ENCODE measurements around the gene MTR.

Gene MTR

GRCh38 chr1:236835491-236835890, 40.4 kb downstream of the MTR start:
- H3K27me3 ChIP-seq (replicated peaks; ENCODE audit: insufficient read depth, low read length), result no peaks in the 10 kb centered on the region
- no peak for DNase-seq
- H3K27ac ChIP-seq (ENCODE audit: low read length), result no peak overlapping the region
- no peaks in the 10 kb centered on the region for H3F3A ChIP-seq (ENCODE audit: insufficient read depth, low read length)
- H3K36me3 ChIP-seq (replicated peaks; ENCODE audit: insufficient read depth, low read length), result peaks cover 14% of the 10 kb centered on the region; the same call in 1 of the 2 replicates
- no peaks in the 10 kb centered on the region for H3K9me2 ChIP-seq (replicated peaks; ENCODE audit: insufficient read depth, low read length)
- TF ChIP-seq EZH2phosphoT487 (IDR thresholded peaks at IDR 0.05; ENCODE audit: low read length) (no peak), CTCF (IDR thresholded peaks at IDR 0.05; ENCODE audit: low read length) (no peak), EZH2 (optimal IDR thresholded peaks at IDR 0.05; ENCODE audit: low read depth, low read length) (no peak)
- no peak overlapping the region for H3K4me3 ChIP-seq (ENCODE audit: low read length)
- no peaks in the 10 kb centered on the region for H3K4me1 ChIP-seq (ENCODE audit: low read length)
- no peak overlapping the region for H3K9ac ChIP-seq (ENCODE audit: low read length)
- no peak overlapping the region for H2AFZ ChIP-seq (ENCODE audit: low read length)
- no peaks in the 10 kb centered on the region for H4K20me1 ChIP-seq (ENCODE audit: insufficient read depth, low read length)
- H3K9me3 ChIP-seq (replicated peaks; ENCODE audit: insufficient read depth, low read length), result no peaks in the 10 kb centered on the region
- H3K79me2 ChIP-seq (ENCODE audit: low read length), result no peaks in the 10 kb centered on the region
- no peak overlapping the region for H3K4me2 ChIP-seq (ENCODE audit: low read depth, low read length)

GRCh38 chr1:236836157-236836556, 41.1 kb downstream of the MTR start:
- Histone ChIP-seq H3K9me3 (replicated peaks; ENCODE audit: insufficient read depth, low read length) (no peaks in the 10 kb centered on the region), H3K79me2 (ENCODE audit: low read length) (no peaks in the 10 kb centered on the region), H3K4me2 (ENCODE audit: low read depth, low read length) (no peak overlapping the region), H3K27me3 (replicated peaks; ENCODE audit: insufficient read depth, low read length) (no peaks in the 10 kb centered on the region), H2AFZ (ENCODE audit: low read length) (no peak overlapping the region), H4K20me1 (ENCODE audit: insufficient read depth, low read length) (no peaks in the 10 kb centered on the region), H3K9ac (ENCODE audit: low read length) (no peak overlapping the region), H3K27ac (ENCODE audit: low read length) (no peak overlapping the region), H3K9me2 (replicated peaks; ENCODE audit: insufficient read depth, low read length) (no peaks in the 10 kb centered on the region), H3K4me1 (ENCODE audit: low read length) (no peaks in the 10 kb centered on the region), H3K4me3 (ENCODE audit: low read length) (no peak overlapping the region), H3K36me3 (replicated peaks; ENCODE audit: insufficient read depth, low read length) (peaks cover 14% of the 10 kb centered on the region; the same call in 1 of the 2 replicates), H3F3A (ENCODE audit: insufficient read depth, low read length) (no peaks in the 10 kb centered on the region)
- no peak for DNase-seq
- TF ChIP-seq EZH2 (optimal IDR thresholded peaks at IDR 0.05; ENCODE audit: low read depth, low read length), result no peak
- TF ChIP-seq EZH2phosphoT487 (IDR thresholded peaks at IDR 0.05; ENCODE audit: low read length), result no peak
- TF ChIP-seq CTCF (IDR thresholded peaks at IDR 0.05; ENCODE audit: low read length), result no peak

GRCh38 chr1:236837115-236837514, 42.0 kb downstream of the MTR start:
- no peak overlapping the region for H3K4me3 ChIP-seq (ENCODE audit: low read length)
- no peaks in the 10 kb centered on the region for H3K9me2 ChIP-seq (replicated peaks; ENCODE audit: insufficient read depth, low read length)
- H3K27me3 ChIP-seq (replicated peaks; ENCODE audit: insufficient read depth, low read length), result no peaks in the 10 kb centered on the region
- no peak for DNase-seq
- TF ChIP-seq EZH2 (optimal IDR thresholded peaks at IDR 0.05; ENCODE audit: low read depth, low read length), result no peak
- TF ChIP-seq CTCF (IDR thresholded peaks at IDR 0.05; ENCODE audit: low read length), result no peak
- no peak for TF ChIP-seq EZH2phosphoT487 (IDR thresholded peaks at IDR 0.05; ENCODE audit: low read length)
- no peaks in the 10 kb centered on the region for H3F3A ChIP-seq (ENCODE audit: insufficient read depth, low read length)
- H3K27ac ChIP-seq (ENCODE audit: low read length), result no peak overlapping the region
- no peaks in the 10 kb centered on the region for H3K79me2 ChIP-seq (ENCODE audit: low read length)
- no peak overlapping the region for H3K4me2 ChIP-seq (ENCODE audit: low read depth, low read length)
- H4K20me1 ChIP-seq (ENCODE audit: insufficient read depth, low read length), result no peaks in the 10 kb centered on the region
- peaks cover 14% of the 10 kb centered on the region; the same call in 1 of the 2 replicates for H3K36me3 ChIP-seq (replicated peaks; ENCODE audit: insufficient read depth, low read length)
- H3K9ac ChIP-seq (ENCODE audit: low read length), result no peak overlapping the region
- H2AFZ ChIP-seq (ENCODE audit: low read length), result no peak overlapping the region
- H3K4me1 ChIP-seq (ENCODE audit: low read length), result no peaks in the 10 kb centered on the region
- no peaks in the 10 kb centered on the region for H3K9me3 ChIP-seq (replicated peaks; ENCODE audit: insufficient read depth, low read length)
